NCI-H1105 (cell line): Measurements from ENCODE around the gene PDE11A.
"Not testable (repeated sequence)": the region's sequence is repeated elsewhere in the genome, so short reads cannot be mapped to it uniquely, and the experiment has no call there.

Experiments used
- DNase-seq: peaks from one replicate; lab custom pipeline; 2025; lab: John Stamatoyannopoulos, UW

PDE11A gene

GRCh38 chr2:178072383-178073301 is at the start of gene PDE11A:
PDE11A (minus strand) TSS chr2:178072777; CDS start chr2:178072437, 340 bp downstream.
- peak; percentile 56 for DNase-seq

DNA sequence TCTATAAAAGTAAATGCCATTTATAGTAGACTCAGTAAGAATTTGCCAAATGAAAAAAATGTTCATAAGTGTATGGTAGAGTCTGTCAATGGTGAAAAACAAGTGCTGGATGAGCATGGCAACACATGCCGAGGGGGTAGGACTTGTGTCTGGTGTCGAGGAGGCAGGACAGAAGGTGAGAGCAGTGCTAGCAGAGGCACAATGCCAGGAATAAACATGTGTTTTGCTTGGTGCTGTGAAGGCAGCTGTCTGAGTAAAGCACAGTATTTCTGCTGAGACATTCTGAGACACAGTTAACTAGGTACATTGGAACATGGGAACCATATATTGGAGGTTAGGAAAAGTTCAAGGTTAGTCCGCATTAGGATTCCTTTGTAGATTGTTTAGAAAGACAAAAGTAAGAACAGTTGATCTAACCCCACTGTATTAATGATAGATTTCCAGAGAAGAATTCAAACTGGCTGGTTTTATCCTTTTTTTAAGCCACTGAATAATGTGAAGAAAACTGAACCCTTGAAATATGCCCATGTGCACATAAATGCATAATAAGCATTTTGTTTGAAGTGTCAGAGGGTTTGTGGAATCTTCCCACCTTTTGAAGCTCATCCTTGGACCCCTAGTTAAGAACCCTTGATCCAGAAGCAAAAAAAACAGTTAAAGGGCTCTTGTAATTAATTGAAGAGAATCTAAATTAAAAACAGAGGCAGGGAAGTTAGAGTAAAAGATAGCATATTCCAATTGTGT is 46.8 kb upstream of the PDE11A start:
- DNase-seq, result no peak

GRCh38 chr2:178117725-178118124 is 45.1 kb upstream of the PDE11A start:
- no peak for DNase-seq

- DNase-seq, result no peak
Observed at GRCh38 chr2:178115271-178115670, 42.7 kb upstream of the PDE11A start.

DNA sequence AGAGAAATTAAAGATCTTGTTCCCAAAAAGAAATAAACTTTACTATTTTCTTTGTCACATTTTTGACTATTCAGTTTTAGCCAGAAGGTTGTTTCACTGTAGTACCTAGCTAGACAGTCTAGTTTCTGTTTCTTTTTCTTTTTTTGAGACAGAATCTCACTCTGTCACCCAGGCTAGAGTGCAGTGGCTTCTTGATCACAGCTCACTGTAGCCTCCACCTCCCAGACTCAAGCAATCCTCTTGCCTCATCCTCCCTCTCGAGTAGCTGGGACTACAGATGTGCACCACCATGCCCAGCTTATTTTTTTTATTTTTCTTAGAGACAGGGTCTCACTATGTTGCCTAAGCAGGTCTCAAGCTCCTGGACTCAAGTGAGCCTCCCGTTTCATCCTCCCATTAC is 41.9 kb upstream of the PDE11A start:
- DNase-seq, result no peak

DNA sequence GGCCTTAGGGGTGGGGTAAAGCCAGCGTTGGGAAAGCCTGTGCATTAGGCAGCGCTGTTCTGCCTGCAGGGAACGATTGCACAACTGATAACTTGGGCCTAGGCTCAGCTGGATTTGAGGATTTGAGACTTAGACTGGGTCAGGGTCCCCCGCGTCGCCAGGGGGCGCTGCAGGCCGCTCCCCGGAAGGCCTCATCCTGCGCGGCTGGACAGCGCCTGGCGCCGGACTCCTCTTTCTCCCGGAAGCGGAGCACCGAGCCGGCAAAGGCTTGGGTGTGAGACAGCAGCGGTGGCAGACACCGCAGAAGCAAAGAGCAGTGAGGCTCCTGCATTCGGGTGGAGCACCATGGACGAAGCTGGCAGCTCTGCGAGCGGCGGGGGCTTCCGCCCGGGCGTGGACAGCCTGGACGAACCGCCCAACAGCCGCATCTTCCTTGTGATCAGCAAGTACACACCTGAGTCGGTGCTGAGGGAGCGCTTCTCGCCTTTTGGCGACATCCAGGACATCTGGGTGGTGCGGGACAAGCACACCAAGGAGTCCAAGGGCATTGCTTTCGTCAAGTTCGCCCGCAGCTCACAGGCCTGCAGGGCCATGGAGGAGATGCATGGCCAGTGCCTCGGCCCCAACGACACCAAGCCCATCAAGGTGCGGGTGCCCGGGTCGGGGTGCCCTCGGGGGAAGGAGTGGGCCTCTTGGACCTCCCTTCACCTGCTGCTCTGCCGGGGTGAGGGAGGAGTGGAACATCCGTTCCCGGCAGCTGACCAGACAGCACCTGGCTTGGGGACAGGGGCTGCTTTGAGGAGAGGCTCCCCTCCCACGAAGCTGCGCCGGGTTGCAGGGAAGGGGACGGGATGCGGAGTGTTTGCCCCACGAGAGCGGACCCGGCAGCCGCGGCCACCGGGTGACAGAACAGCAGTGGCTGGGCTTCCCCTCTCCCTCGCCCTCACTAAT is 39.9 kb upstream of the PDE11A start, which contains the start of gene RBM45:
TSS of gene RBM45 (plus strand) at position 236 of the 951 bp plus-strand sequence. CDS start at position 346, 110 bp downstream.
- peak; percentile 84 for DNase-seq

DNA sequence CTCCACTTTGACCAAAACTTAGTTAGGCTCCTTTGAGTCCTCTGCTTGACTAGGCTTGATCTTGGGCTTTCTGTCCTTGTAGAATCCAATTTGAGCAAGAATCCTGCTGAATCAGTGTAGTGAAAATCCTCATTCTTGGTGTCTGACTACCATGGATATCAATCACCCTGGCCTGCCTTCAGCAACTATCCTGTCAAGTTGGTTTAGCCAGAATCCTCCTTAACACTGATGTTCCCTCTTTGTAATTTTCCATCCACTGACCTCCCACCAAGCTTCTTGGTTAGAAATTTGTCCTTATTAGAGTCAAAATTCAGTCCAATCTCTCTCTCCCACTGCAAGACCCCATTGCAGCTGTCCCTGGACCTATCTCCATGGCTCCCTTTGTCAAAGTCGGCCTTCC is 39.2 kb upstream of the PDE11A start:
- no peak for DNase-seq

GRCh38 chr2:178110681-178111080 is 38.1 kb upstream of the PDE11A start:
- no peak for DNase-seq

DNA sequence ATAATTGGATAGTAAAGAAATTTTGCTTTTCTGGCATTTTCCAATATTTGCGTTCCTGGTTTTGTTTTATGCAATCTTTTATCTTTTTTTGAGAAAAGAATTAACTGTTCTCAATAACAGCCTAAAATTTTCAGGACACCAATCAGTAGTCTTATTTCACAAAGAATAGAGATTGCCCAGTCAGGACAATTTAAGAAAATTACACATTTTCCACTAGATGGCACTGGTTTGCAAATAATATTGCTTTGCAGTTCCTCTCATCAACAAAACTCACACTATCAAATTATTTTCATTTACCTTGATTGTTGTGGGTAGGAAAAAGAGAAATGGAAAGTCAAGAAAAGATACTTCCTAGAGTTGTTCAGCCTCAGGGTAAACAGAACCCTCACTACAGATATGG is 37.2 kb upstream of the PDE11A start:
- DNase-seq, result peak; percentile 27

DNA sequence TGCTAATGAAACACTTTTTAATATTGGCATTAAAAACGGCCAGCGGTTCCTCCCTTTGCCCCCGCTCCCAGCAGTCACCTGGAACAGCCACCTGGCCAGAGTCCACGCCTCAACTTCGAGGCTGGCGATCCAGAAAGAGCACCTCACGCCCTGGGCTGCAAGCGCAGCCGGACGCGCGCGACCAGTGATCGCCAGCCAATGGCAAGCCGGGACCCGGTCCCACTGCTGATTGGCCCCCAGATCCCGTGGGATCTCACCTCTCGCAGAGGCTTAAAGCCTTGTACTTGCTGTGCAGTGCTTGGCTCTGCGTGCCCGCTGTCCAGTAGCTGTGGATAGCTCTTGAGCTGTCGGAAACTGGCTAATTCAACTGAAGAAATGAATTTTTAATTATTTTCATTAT is 35.6 kb upstream of the PDE11A start:
- no peak for DNase-seq

GRCh38 chr2:178106053-178106452 is 33.5 kb upstream of the PDE11A start:
- DNase-seq, result no peak

- DNase-seq, result no peak
Observed at GRCh38 chr2:178105566-178105965, 33.0 kb upstream of the PDE11A start.

- DNase-seq, result no peak
Observed at GRCh38 chr2:178101321-178102079, 28.9 kb upstream of the PDE11A start.

DNA sequence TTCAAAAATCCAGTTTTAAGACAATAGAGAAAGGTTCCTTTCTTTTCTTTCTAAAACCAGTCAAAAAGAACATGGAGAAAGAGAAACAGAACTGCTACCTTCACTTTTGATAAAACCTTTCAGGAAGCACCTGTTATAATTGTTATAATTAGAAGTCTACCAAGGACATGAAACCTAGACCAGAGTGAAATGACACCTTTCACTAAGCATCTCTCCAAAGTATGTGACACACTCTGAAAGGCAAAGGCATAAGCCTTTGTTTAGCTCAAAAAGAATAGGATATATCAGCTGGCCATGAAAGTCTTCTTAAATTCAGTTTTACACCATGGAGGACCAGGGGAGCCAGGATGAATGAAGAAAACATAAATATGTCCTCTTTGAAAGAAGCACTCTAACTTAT is 20.9 kb upstream of the PDE11A start:
- no peak for DNase-seq

GRCh38 chr2:178088774-178089270 is 16.2 kb upstream of the PDE11A start:
- DNase-seq, result no peak

DNA sequence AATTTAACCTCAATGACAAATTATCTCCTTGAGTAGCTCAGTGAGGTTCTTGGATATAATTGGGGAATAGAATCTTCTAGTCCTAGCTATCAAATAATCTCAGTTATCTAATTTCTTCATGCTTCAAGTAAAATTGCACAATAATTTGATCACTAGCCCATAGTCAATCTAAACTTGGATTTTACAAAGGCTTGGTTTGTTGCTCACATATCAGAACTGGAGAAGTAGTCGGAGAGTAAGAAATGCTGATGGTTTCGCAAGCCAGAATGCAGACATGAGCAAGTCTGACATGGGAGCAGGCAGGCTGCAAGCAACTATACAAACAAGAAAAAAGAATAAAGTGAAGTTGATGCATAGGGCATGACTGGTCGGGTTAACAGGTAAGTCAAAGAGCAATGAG is 11.7 kb upstream of the PDE11A start:
- DNase-seq, result no peak

DNA sequence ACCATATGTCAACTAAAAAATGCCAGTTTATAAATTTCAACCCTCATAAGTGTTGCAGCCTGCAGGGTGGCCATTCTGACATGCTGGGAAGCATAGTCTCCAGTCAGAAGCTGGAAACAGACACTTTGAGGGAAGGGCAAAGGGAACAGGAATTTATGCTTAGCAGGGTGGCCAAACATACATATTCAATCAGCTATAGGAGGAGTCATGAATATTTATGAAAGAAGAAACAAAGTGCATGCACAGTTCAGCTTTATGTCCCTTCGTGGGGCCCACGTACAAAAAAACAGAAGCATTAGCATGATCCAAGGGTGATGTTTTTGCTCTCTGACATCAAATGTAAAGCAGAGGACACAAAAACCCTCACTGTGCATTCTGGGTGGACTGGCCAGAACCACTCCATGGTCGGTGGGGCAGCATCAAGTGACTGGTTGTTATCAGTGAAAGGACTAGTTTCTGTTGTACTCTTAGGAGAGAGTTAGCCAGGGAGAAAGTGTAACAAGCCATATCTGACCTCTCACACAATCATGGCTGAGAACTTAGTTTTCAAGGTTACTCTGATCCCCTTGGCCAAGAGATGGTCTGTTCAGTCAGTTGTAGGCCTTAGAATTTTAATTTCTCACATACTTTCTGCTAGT is 9.9 kb upstream of the PDE11A start:
- no peak for DNase-seq

- DNase-seq, result not testable (repeated sequence)
Observed at GRCh38 chr2:178079279-178079678, 6.7 kb upstream of the PDE11A start.

DNA sequence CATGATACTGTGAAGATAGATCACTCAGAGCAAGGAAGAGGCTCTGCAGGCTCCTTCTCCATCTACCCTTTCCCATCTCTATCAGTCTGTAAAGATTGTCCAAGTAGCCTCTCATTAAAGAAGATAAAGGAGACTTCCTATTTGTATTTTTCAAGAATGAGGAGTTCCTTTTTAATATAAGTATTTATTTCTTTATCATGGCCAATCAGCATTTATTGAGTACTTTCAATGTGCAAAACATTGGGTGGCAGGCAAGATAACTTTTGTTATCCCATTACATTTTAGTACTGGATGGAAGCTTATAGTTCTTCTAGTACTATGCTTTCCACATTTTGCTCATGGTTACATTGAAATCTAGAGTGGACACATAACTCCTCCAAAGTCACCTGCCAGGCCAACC is 3.6 kb upstream of the PDE11A start:
- DNase-seq, result no peak

DNA sequence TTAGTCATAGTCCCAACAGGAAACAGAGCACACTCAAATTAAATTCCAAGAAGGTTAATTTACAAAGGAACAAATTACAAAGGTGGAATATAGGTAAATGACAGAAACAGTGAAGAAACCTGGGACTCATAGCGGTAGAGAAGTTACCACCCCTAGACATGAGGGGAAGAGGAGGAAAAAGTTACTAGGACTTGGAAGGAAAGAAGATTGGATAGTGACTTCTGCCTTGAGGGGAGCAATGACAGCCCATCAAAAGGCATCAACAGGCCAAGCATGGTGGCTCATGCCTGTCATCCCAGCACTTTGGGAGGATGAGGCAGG is 2.4 kb upstream of the PDE11A start:
- DNase-seq, result no peak
